HG02885 (cell line): ENCODE data around the gene ZNF333.
A peak's percentile ranks its signal among the peaks of the same experiment; 100 is the strongest.

Source experiments
- ATAC-seq: cut with Tn5 transposase; IDR thresholded peaks from one replicate; pipeline ENCODE4 v1.9.1; 2021; ENCODE audit warnings: mild to moderate bottlenecking; ENCODE audit not compliant: unreplicated experiment, poor library complexity

The ZNF333 gene

GRCh38 chr19:14689598-14690503 is at the start of gene ZNF333:
Gene ZNF333 (plus strand): TSS chr19:14690048. CDS start chr19:14693492, 3,444 bp downstream.
- peak; percentile 91 for ATAC-seq

GRCh38 chr19:14648506-14648905 is 41.3 kb upstream of the ZNF333 start:
- no peak for ATAC-seq

DNA sequence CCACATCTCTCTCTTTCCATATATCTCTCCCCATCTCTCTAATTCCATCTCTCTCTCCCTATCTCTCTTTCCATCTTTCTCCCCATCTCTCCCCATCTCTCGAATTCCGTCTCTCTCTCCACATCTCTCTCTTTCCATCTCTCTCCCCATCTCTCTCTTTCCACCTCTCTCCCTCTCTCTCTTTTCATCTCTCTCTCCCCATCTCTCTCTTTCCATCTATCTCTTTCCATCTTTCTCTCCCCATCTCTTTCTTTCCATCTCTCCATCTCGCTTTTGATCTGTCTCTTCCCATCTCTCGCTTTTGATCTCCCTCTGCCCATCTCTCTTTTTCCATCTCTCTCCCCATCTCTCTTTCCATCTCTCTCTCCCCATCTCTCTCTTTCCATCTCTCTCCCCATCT is 40.8 kb upstream of the ZNF333 start:
- no peak for ATAC-seq

DNA sequence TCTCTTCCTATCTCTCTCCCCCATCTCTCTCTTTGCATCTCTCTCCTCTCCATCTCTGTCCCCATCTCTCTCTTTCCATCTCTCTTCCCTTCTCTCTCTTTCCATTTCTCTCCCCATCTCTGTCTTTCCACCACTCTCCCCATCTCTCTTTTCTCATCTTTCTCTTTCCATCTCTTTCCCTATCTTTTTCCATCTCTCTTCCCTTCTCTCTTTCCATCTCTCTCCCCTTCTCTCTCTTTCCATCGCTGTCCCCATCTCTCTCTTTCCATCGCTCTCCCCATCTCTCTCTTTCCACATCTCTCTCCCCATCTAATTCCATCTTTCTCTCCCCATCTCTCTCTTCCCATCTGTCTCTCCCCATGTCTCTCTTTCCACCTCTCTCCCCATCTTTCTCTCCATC is 39.7 kb upstream of the ZNF333 start:
- no peak for ATAC-seq

DNA sequence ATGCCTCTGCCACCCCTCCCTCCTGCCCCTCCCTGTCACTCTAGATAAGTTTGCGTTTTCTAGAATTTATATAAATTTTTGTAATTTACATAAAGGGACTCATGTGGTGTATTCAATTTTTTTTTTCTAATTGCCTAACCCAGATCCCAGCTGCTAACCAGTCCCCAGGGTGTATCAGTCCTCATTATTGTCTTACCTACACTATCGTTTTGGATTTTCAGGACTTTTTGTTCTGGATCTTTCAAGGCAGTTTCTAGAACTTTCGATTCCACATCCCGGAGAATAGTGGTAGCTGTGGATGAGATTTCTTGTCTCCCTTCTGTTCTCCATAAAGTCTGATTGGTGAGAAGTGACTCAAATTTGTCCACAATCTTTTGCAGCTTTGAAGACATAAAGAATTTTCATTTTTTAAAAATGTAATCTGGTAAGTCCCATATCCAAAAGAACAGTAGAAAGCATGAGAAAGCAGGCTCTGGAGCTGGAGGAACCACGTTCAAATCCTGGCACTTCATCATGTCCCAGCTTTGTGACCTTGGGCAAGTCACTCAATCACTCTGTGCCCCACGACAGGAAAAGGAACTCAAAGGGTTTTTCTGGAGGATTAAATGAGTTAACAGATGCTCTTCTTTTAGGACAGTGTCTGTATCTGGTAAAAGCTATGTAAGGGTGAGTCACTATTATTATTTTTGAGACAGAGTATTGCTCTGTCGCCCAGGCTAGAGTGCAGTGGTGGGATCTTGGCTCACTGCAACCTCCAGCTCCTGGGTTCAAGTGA is 34.9 kb upstream of the ZNF333 start:
- no peak for ATAC-seq

GRCh38 chr19:14655726-14656125 is 34.1 kb upstream of the ZNF333 start:
- ATAC-seq: no peak

DNA sequence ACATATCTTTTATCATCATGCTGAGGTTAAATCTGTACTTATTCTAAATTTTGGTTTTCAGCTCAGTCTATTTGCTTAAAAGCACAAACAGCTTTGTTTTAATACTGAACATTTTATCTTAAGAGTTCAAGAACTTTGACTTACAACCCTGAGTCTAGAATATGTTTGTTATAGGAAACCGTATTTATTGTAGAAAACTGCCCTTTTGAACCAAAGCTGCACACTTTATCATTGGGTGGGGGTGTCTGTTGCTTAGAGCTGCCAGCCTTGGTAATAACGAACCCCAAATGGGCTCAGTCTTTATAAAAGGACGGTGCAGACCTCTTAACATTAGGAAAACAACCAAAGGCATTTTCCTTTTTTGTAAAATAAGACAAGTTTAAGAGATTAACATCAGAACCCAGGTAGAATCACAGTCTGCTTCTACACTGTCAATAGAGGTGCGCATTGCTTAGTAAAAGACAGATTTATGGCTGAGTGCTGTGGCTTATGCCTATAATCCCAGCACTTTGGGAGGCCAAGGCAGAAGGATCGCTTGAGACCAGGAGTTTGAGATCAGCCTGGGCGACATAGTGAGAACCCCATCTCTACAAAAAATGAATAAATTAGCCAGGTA is 29.9 kb upstream of the ZNF333 start:
- ATAC-seq: no peak

DNA sequence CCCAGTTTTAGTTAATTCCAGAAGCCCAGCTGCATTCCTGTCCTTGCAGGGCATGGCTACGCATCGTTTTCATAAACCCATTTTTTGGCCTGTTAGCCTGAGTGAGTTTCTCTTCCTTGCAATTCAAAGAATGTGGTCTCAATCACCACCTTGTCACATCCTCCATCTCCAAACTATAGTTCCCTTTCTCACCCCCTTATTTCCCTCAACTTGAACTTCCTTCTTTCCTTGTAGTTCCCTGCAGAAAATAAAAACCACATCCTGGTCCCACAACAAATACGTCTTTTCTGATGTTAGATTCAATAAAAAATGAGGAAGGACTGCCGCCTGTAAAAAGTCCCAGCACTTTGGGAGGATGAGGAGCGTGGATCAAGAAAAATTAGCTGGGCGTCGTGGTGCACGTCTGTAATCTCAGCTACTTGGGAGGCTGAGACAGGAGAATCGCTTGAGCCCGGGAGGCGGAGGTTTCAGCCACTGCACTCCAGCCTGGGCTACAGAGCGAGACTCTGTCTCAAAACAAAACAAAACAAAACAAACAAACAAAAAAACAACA is 28.4 kb upstream of the ZNF333 start:
- no peak for ATAC-seq

DNA sequence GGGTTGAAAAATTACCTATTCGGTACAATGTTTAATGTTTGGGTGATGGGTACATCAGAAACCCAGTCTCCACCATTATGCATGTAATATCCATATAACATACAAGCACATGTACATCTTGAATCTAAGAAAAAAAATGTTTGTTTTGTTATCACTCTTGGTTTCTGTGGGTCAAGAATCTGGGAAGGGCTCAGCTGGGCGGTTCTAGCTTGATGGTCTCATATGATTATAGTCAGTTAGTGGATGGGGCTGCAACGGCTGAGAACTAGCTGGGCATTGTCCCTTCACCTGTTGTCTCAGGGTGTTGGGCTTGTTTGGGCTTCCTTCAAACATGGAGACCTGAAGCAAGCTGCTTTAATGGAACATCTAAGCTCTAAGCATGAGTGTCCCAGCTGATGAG is 19.9 kb upstream of the ZNF333 start:
- ATAC-seq: no peak

DNA sequence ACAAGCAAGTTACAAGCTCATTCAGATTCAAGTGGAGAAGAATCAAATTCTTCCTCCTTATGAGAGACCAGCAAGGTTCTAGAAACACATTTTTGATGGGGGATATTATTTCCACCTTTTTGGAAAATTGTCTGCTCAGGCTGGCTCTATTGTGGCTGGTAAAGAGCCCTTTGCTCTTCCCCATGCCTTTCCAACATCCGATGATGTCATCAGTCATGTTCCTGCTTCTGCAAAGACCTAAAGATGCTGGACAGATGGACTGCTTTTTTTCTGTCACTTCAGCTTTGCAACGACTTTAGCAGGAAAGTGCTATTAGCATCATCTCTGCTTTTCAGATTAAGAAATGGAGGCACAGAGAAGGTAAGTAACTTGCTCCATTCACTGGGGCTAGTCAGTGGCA is 19.4 kb upstream of the ZNF333 start:
- no peak for ATAC-seq

DNA sequence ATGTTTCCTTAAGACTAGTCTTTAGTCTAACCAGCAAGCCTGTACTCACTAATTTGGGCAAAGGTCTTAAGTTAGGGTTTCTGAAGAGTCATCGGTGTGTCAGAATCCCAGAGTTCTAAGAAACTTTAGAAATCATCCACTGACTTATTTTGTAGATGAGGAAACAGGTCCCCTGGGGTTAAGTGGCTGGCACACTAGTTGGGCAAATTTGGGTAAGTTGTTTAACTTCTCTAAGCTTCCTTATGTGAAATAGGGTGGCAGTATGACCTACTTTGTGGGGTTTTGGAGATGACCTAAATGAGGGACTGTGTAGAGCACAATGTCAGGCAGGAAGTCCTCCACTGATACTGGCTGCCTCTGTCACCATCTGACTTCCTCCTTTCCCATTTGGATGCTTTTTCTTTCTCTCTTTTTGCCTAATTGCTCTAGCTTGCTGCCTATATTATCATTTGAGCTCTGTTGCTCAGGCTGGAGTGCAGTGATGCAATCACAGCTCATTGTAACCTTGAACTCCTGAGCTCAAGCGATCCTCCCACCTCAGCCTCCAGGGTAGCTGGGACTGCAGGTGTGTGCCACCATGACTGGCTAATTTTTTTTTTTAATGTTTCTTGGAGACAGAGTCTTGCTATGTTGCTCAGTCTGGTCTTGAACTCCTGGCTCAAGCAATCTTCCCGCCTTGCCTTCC is 17.5 kb upstream of the ZNF333 start:
- ATAC-seq: no peak

DNA sequence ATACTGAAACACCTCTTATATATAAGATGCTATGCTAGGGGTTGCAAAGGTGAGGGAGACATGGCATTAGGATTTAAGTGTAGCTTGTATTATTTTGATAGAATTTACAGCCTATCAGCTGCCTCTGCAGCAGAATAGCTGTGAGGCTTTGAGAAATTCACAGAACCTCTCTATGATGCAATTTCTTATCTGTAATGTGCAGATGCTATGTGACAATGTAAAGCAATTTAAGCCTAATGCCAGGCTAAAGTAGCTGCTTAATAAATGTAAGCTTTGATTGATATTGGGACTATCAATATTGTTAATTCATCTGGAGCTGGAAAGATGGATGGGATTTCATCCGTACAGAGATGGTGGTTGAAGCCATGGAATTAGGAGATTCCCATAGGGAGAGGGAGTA is 16.8 kb upstream of the ZNF333 start:
- no peak for ATAC-seq

- ATAC-seq: no peak
Measured at GRCh38 chr19:14674764-14675163, 15.1 kb upstream of the ZNF333 start, which contains the start of gene ADGRE3. Gene ADGRE3 (minus strand): TSS chr19:14674844. CDS start chr19:14674770, 74 bp downstream.

GRCh38 chr19:14676762-14677161 is 13.1 kb upstream of the ZNF333 start:
- no peak for ATAC-seq

DNA sequence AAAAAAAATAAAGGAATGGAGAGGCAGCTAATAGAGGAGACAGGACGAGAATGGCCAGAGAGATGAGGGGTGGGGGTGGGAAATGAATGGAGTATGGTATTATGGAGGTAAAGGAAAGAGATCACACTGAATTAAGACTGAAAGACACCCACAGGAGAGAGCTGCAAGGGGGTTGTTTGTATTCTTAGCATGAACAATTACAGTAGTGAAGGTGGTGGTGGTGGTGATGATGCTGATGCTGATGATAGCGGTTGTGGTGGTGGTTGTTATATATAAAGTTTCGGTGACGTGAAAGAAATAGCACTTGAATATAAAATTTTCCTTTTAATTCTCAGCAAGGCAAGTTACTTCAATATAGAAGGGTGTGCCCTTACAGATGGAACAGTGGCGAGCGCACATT is 12.4 kb upstream of the ZNF333 start:
- no peak for ATAC-seq

DNA sequence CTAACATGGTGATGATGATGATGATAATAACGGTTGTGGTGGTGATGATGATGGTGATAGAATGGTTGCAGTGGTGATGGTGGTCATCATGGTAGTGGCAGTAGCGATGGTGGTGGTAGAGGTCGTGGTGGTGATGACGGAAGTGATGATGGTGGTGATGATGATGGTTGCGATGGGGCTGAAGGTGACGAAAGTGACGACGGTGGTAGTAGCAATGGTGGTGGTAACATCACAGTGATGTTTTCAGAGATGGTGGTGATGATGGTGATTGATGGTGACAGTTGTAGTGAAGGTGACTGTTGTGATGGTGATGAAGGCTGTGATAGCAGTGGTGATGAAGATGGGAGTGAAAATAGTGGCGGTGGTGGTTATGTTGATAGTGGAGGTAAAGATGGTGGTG is 11.6 kb upstream of the ZNF333 start:
- no peak for ATAC-seq

DNA sequence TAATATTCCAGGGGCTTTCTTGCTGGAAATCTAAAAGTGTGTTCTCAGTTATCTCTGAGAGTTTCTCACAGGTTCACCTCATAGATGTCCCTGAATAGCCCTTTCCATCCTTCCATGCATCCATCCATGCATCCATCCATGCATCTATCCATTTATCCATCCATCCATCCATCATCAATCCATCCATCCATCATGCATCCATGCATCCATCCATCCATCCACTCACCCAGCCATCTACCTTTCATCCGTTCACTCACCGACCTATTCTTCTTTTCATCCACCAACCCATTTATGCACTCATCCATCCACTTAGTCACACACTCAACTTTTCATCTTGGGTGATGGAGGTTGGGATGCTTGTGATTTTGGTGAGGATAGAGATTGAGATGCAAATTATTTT is 7.8 kb upstream of the ZNF333 start:
- ATAC-seq: no peak

DNA sequence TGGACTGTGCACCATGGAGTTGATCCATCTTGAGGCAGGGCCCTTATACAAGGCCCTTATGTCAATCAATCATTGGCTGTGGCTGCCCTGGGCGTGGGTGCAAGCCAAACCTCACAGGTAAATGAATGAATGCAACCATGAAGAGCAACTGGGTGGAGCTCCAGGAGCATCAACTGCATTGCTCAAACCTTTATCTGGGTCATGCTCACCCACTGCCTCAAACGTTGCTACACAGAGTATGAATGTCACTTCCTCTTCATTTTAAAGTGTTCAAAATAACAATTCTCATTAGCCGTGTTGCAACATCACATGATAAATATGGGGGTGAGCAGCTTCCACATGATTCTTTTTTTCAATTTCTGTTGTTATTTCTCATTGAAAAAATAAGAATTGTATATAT is 6.4 kb upstream of the ZNF333 start:
- ATAC-seq: no peak

GRCh38 chr19:14686411-14686810 is 3.4 kb upstream of the ZNF333 start:
- ATAC-seq: no peak

DNA sequence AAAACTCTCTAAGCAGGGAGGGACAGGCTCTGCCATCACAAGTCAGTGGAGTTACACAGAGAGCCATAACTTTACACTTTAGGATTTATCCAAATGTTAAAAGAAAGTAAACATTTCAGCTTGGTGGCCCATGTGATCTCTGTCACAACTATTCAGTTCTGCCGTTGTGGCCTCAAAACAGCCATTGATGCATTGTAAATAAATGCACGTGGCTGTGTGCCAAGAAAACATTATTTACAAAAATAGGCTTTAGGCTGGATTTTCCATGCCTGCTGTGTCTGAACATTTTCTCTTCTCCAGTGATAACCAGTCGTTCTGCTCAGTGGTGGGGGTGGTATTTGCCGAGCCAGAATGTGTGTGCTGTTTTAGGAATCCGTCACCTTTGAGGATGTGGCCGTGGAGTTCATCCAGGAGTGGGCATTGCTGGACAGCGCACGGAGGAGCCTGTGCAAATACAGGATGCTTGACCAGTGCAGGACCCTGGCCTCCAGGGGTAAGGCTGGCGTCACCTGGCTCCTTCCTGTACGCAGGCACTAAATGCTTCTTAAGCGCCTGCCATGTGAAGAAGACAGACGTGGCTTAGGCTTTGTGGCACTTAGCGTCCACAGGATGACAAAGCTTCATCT is 4.9 kb downstream of the ZNF333 start:
- no peak for ATAC-seq
